ENCODE data around the gene AMDHD1. TPM values are rescaled to one million over a fixed set of nuclear protein-coding genes. Genes with fewer than 3 reads are reported as not detected.

Gene AMDHD1, protein sequence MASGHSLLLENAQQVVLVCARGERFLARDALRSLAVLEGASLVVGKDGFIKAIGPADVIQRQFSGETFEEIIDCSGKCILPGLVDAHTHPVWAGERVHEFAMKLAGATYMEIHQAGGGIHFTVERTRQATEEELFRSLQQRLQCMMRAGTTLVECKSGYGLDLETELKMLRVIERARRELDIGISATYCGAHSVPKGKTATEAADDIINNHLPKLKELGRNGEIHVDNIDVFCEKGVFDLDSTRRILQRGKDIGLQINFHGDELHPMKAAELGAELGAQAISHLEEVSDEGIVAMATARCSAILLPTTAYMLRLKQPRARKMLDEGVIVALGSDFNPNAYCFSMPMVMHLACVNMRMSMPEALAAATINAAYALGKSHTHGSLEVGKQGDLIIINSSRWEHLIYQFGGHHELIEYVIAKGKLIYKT
- 0.88 TPM for total RNA-seq

GRCh38 chr12:95943330-95943842 lies at the start of gene AMDHD1:
Gene AMDHD1, plus strand, starts transcription at chr12:95943331. Its CDS starts 68 bp downstream, at chr12:95943399.

GRCh38 chr12:95942524-95943329 lies 404 bp upstream of the AMDHD1 start, which contains the start of gene CCDC38:
Gene CCDC38, minus strand, starts transcription at chr12:95942614. Its CDS starts 6,105 bp downstream, at chr12:95936509.

DNA sequence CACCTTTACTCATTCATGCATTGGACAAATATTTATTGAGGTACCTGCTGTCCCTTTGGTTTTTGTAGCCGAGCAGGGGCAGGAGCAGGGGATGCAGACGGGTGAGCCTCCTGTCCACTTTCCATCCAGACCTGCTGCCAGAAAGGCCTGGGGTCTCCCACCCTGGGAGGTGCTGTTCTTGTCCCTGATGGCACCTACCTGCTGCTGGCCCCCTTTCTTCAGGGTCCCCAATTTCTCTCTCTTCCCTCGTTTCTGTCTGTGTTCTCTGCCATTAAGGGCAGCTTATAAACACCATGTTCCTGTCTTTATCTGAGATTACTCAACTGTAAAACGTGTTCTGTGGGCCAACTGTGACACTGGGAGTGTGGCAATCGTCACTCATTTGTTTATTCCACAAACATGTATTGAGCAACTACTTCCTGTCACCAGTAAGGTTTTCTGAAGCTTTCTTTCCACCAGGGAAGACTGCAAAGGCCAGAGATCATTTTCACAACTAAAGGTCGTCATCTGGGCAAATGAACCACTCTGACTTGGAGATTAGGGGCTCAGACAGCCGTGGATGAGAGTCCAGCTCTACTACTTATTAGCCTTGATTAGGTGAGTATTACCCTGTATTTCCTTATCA lies 53.0 kb downstream of the AMDHD1 start, which contains the start of gene HAL:
Gene HAL, minus strand, starts transcription at position 311 of the 625 bp plus-strand sequence. CDS start 434 bp downstream, outside the sequence.

Other genes starting within 250 kb of the AMDHD1 start
- gene NTN4, start 152.6 kb upstream of the AMDHD1 start, total RNA-seq = 79.8 TPM
- gene SNRPF, start 84.4 kb upstream of the AMDHD1 start, total RNA-seq = 17.9 TPM
- gene CCDC38, start 717 bp upstream of the AMDHD1 start, total RNA-seq = not detected
- 1.7 TPM for gene HAL, start 53.0 kb downstream of the AMDHD1 start, total RNA-seq
- 98.2 TPM for gene LTA4H, start 92.3 kb downstream of the AMDHD1 start, total RNA-seq

All from metanephros (tissue), 1 donor.